Activated CD4-positive, alpha-beta T cell treated with anti-CD3 and anti-CD28 coated beads, Interleukin-2, amount 50 U/mL, for 4 hours (primary cell): ENCODE measurements around the gene TMEM170B.
"Not testable (repeated sequence)": the region's sequence is repeated elsewhere in the genome, so short reads cannot be mapped to it uniquely, and the experiment has no call there.

ENCODE experiments used
- DNase-seq, 2 experiments: peaks; one replicate each; pipeline ENCODE4 v3.0.0-alpha.2; 2020

TMEM170B gene

DNA sequence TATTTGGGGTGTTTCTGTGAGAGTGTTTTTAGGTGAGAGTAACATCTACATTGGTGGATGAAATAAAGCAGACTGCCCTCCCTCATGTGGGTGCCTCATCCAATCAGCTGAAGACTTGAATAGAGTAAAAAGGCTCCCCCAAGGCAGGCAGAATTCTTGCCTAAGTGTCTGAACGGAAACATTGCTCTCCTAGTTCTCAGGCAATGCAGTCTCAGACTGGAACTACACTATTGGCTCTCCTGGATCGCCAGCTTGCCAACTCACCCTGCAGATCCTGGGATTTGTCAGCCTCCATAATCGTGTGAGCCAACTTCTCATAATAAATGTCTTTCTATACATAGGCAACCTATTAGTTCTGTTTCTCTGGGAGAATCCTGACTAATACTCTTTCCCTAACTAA, 5.5 kb upstream of the TMEM170B start:
- no peak for DNase-seq

- DNase-seq = no peak
These were observed 3.0 kb upstream of the TMEM170B start for GRCh38 chr6:11534561-11534960.

DNA sequence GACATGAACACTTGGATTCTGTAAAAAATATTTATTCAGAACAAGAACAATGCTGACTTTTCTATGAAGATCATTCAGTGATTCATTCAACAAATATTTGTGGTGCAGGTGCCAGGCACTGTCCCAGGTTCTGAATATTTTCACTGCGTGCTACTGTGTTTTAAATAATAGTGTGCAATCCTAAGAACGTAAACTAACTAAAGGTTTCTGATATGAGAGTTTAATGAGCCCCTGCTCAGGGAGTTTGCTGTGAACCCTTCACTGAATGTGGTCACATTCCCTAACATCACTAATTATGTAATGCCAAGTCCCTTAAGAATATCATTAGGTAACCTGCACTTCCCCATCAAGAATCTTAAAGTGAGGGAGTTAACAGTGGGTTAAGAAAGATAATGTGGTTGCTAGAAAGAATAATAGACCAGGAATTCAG, 1.7 kb upstream of the TMEM170B start:
- no peak for DNase-seq

DNA sequence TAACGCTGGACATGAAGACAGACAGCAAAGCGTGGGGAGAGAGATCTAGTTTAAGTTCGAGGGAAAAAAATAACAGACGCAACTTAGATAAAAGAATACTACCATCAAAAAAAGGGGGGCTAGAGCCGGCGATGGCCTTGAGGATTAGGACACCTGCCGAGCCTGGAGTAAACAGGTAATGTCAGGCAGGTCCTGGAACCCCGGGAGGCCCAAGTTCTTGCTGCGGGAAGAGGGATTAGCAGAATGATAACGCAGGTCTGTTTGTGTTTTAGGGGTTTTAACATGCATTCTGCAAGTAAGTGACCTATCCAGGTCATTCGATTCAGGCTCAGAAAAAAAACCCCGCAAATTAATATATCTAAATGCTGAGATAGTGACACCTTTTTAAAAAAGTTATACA, 754 bp upstream of the TMEM170B start:
- no peak for DNase-seq

DNA sequence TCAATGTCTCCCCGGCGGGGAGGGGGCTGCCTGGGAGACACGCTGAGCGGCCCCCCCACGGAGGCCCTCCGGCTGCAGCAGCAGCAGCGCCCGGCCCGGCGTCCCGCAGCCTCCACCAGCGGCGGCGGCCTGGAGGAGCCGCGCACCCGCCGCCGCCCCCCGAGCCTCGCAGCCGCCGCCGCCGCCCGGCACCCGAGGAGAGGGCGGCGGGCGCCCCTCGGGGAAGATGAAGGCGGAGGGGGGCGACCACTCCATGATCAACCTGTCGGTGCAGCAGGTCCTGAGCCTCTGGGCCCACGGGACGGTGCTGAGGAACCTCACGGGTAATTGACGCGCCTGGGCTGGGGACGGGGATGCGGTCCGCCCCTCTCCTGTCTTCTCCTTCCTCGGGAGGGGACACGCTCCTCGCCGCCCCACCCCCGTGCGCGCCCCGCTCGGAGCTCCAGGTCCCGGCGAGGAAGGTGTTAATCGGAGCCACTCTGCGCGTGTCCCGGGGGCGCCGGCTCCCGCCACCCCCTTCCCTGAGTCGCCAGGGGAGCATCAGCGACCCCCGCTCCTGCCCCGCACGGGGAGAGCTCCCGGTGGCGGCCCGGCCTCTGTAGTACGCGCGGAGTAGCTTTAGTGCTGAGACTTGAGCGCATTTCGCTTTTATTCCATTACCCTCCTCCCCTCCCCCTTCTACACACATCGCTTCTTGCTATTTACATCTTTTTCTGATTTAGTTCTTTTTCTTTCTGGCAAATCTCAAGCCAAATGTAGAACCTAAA, 686 bp downstream of the TMEM170B start:
- DNase-seq = peak; percentile 11 to 12

DNA sequence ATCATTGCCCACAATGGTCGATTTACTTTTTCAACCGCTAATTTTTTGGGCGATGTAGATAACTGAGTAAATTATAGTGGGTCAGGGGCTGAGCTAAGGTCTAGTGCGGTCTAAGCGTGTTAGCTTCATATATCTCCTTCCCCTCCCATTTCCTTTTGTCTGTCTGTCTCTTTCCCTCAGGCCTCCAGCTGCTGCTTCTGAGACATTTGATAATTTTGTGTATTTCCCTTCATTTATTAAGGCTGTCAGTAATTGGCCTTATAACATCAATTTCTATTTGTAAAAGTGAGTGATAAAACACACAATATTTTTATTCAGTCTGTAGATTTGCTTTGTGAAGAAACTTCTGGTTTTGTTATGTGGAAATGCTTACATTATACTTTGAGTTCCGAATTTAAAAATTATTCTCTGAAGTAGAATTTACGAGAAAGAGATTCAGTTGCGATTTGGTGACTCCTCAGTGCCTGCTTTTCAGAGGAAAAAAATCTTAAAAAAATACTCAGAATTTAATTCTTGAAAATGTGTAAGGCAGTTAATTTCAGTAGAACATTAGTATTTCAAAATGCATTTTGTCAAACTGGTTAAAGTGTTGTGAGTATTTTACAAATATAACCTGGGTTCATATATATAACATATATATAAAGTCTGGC, 1.4 kb downstream of the TMEM170B start:
- no peak for DNase-seq

DNA sequence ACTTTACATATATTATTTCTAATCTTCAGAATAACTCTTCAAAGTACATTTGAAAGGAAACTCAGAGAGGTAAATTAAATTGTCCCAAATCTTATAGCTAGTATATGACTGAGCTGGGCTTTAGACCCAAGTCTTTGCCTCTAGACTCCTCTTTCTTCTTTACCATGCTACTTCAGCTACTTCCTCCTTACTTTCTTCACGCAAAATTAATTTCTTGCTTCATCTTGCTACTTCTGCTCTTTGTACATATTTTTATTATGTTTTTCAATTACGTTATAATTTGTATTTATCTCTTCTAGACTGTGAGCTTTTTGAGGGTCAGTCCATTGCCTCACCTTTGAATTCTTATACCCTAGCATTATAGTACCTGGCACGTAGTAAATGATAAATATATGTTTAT, 5.3 kb downstream of the TMEM170B start:
- no peak for DNase-seq

GRCh38 chr6:11543919-11544518, 6.5 kb downstream of the TMEM170B start:
- DNase-seq = no peak

- DNase-seq = not testable (repeated sequence)
These were observed 10.3 kb downstream of the TMEM170B start for GRCh38 chr6:11547846-11548245.

GRCh38 chr6:11548578-11548977, 11.0 kb downstream of the TMEM170B start:
- not testable (repeated sequence) for DNase-seq

GRCh38 chr6:11551053-11551452, 13.5 kb downstream of the TMEM170B start:
- no peak for DNase-seq

DNA sequence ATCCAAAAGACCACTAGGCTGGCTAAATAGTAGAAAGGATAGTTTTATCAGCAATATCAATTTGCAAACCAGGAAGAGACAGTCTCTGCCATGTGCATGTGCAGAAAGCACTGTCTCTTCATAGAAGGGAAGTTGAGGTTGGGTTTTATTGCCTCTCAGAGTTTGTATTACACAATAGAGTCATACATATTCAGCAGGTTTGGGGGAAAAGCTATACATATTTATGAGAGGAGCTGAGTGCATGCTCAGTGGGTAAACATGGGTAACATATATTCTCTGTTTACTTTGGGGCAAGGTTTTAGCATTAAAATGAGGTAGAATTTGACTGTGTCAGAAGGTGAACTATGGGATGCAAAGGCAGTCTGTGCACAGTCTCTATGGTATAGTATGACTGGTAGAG, 14.9 kb downstream of the TMEM170B start:
- DNase-seq = no peak

DNA sequence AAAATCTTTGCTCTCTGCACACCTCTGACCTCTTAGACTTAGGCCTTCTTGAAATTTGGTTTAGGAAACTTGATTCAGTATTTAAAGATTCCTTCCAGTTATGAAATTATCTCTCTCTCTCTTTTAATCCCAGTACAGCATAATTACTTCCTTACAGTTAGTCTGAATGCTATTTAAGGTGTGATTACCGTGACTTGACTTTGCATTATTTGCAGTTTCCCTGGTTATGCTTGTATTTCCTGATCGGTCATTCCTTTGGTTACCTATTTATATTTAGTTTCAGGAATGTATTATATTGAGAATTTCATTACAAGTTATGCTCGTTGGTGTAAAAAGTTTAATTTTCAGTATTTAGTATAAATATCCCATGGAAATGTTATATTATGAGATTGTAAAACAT, 16.3 kb downstream of the TMEM170B start:
- DNase-seq = no peak

- DNase-seq = no peak
These were observed 18.8 kb downstream of the TMEM170B start for GRCh38 chr6:11556309-11556708.

DNA sequence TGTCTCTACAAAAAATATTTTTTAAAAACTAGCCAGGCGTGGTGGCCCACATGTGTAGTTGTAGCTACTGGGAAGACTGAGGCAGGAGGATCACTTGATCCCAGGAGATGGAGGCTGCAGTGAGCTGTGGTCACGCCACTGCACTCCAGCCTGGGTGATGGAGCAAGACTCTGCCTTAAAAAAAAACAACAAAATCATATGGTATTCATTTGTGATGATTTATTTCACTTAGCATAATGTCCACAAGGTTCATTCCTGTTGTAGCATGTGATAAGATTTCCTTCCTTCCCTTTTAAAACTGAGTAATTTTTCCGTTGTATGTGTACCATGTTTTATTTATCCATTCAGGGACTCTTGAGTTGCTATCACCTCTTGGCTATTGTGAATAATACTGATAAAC, 26.2 kb downstream of the TMEM170B start:
- no peak for DNase-seq

DNA sequence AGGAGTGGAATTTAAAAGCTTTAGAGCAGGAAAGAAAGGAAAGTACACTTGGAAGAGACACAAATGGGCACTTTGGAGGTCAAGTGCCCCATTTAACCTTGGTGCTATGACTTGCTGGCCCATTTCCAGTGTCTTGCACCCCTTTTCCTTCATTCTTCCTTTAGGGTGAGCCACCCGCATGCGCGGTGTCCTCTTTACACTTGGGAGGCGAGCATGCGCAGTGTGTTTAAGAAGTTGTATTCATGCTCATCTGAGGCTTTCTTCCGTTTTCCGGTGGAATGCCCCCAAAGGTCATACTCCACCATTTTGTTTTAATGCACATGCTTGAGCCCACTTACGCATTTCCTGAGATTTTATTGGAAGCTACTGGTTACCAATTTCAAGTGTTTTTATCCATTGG, 29.1 kb downstream of the TMEM170B start:
- DNase-seq = no peak

- DNase-seq = no peak
These were observed 33.5 kb downstream of the TMEM170B start for GRCh38 chr6:11571073-11571472.

DNA sequence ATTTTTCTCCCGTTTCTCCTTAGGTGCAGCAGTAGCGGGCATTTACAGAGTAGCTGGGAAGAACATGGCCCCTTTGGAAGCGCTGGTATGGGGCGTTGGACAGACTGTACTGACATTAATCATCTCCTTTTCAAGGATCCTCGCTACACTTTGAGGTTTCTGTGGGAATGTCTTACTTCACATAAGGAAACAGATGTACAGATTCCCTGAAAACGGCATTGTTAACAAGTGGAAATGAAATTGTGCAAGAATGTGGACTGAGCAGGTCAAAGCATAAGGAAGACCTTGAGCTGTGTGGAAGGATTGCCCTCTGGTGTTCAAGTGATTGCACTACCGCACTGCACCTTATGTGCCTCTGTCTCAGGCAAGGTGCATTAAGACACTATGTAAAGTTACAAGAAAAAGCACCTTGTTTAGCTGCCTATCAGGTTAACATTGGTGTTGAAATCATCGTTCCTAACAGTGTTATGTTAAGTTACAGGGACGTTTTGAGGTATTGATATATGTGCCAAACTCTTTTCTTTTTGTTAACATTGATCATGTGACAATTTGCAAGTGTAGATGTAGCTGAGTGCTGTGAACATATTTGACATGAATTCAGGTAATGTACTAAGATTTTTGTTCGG, 38.0 kb downstream of the TMEM170B start:
- DNase-seq = peak; percentile 28 to 42

GRCh38 chr6:11580686-11581405, 43.3 kb downstream of the TMEM170B start:
- DNase-seq = no peak

- DNase-seq = no peak
These were observed 46.7 kb downstream of the TMEM170B start for GRCh38 chr6:11584244-11584643.

GRCh38 chr6:11585426-11586016, 48.0 kb downstream of the TMEM170B start:
- no peak for DNase-seq

- DNase-seq = no peak
These were observed 48.6 kb downstream of the TMEM170B start for GRCh38 chr6:11586117-11586516.

DNA sequence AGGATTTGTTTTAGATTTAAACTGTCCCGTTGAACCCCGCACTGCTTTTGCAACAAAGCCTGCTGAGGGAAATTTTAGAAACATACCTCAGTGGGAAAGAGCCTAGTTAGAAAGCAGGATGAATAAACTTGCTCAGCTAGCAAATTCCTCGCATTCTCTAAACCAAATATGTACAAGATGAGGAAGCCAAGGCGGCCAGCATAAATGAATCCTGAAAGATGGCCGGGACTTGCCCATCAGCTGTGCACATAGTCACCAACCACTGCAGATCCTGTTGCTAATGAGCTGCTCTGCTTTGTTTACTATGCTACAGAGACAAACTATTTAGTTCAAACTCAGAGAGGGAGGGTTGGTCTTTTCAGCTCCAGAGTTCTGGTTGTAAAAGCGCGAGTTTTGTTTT, 49.0 kb downstream of the TMEM170B start:
- DNase-seq = no peak
